GM12874 (cell line): ENCODE results near the gene UNC5A.

Experiments
- CTCF ChIP-seq: IDR thresholded peaks from 2 replicates; pipeline ENCODE4 v1.5.1; 2011; ENCODE audit warnings: low read depth, mild to moderate bottlenecking, control low read depth, low read length, moderate library complexity; ENCODE audit not compliant: insufficient read depth

Gene UNC5A

GRCh38 chr5:176790941-176791340 lies 19.4 kb upstream of the UNC5A start:
- no peak for TF ChIP-seq CTCF

GRCh38 chr5:176792655-176793342 lies 17.6 kb upstream of the UNC5A start:
- no peak for TF ChIP-seq CTCF

GRCh38 chr5:176793343-176793699 lies 17.0 kb upstream of the UNC5A start:
- TF ChIP-seq CTCF = no peak

GRCh38 chr5:176793736-176794135 lies 16.6 kb upstream of the UNC5A start:
- TF ChIP-seq CTCF = no peak

GRCh38 chr5:176794509-176794908 lies 15.8 kb upstream of the UNC5A start:
- no peak for TF ChIP-seq CTCF

- no peak for TF ChIP-seq CTCF
Observed at GRCh38 chr5:176796411-176796810, 13.9 kb upstream of the UNC5A start.

GRCh38 chr5:176796970-176797369 lies 13.4 kb upstream of the UNC5A start:
- no peak for TF ChIP-seq CTCF

GRCh38 chr5:176797456-176798050 lies 12.8 kb upstream of the UNC5A start:
- no peak for TF ChIP-seq CTCF
